Measurements from ENCODE around the gene PARD6B.

DNA sequence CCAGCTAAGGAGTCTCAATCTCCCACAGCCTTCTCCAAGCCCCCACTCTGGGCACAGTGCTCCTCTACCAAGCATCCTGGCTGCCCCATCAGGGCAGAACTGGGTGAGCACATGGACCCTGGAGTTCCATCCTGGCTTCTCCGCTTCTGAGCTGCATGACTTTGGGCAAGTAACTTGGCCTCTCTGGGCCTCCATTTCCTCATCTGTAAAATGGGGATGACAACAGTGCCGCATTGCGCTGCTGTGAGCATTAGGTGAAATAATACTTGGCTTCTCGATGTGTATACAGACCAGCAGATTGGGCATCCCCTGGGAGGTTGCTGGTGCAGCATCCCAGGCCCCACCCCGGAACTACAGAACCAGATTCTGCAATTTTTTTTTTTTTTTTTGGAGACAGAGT is 31.7 kb upstream of the PARD6B start:
- TF ChIP-seq, protein P1, sequence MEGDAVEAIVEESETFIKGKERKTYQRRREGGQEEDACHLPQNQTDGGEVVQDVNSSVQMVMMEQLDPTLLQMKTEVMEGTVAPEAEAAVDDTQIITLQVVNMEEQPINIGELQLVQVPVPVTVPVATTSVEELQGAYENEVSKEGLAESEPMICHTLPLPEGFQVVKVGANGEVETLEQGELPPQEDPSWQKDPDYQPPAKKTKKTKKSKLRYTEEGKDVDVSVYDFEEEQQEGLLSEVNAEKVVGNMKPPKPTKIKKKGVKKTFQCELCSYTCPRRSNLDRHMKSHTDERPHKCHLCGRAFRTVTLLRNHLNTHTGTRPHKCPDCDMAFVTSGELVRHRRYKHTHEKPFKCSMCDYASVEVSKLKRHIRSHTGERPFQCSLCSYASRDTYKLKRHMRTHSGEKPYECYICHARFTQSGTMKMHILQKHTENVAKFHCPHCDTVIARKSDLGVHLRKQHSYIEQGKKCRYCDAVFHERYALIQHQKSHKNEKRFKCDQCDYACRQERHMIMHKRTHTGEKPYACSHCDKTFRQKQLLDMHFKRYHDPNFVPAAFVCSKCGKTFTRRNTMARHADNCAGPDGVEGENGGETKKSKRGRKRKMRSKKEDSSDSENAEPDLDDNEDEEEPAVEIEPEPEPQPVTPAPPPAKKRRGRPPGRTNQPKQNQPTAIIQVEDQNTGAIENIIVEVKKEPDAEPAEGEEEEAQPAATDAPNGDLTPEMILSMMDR (IDR thresholded peaks at IDR 0.05 in 8 of 11, conservative IDR thresholded peaks at IDR 0.05 in 3 of 11) = no peak
- no peak for TF ChIP-seq POLR2AphosphoS5 (IDR thresholded peaks at IDR 0.05)

Measured in spleen (tissue), 7 donors.